Measurements from ENCODE around the gene ME3.
"Not testable (repeated sequence)": the region's sequence is repeated elsewhere in the genome, so short reads cannot be mapped to it uniquely, and the experiment has no call there.

Gene ME3

DNA sequence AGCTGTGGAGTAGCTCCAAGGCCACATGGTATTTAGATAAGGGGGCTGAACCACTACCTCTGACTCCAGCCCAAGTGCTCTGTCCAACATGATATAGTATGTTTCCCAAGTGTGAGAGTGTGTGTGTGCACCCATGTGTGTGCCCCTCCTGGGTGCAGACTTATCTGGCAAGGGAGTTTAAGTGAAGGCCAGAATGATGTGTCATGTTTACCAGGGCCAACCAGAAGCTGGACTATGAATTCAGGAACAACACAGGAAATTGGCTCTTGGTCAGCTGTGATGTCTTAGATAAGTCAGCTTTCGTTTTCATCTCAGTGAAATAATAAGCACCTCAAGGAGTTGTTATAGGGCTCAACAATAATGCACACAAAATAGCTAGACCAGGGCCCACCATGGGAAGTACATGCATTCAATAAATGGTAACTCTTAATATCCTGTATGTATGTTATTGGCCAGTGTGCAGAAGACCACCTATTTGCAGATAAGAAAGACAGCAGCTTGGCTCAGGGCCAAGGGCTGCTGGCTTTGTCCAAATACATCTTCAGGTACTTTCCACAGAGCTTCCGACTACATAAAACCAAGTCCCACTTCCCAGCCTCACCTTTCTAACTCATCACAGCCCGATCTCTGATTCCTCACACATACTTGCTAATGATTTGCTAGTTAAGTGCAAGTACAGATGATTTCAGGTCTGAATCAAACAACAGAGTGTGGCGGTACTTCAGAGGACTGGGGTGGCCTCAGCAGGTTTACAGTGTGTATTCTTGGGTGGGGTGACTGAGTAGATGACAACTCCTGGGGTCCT, 120.9 kb downstream of the ME3 start:
- DNase-seq = no peak

DNA sequence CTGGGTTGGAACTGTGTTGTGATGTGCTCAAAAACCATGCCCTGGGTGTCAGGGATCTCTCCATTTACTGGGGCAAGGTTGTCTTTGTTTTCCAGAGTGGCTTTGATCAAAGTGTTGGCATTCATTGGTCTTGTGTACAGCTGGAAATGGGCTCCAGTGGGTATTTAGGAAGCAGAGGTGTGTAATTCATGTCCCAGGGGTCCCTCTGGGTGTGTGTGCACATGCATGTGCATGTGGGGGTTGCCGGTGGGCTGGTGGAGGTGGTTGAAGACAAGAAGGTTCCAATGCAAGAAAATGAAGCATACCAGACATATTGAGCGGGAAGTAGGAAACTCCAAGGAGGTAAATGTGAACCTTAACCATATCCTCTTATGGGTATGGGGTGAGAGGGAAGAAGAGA, 121.7 kb downstream of the ME3 start:
- DNase-seq = no peak

DNA sequence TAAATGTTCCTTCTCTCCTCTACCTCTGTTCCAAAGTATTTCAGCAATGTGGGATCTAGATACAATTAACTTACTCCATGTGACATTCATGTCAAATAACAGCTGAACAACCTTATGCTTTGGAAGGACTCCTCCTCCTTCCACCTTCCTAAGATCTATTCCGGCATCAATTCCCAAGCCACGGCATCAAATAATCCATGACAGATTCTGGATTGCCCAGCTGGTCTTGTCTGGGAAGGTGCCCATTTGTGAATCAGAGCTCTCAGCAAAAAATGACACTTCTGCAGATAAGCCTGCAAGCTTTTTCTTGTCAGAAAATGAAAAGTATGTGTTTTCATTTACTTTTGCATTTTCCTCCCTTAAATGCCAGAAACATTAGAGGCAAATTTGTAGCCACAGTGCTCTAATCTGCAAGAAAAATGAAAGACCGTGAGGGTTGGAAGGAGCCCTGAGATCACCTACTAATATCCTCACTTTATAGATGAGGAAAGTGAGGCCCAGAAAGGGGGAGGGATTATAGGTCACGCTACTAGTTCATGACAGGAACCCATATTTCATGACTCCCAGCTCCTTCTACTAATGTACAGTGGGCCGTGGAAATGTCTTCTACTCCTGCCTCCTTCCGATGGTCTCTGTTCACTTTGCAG, 124.0 kb downstream of the ME3 start:
- no peak for DNase-seq

DNA sequence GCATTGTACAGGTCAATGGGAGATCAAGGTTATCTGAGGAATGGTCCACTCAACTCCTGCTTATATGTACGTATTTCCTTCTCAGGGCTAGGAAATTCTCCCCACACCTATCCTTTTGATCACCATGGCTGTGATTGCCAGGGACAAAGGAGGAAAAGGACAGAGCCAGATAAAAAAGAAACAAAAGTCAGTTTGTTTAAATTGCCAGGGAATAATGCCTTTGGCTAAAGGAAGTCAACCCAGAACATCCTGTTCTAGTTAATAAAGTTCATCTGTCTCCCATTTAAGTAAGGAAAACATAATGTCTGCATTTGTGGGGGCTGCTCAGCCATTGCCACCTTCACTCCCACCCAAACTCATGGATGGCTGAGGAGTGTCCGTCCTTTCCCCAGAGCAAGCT, 124.7 kb downstream of the ME3 start:
- DNase-seq = no peak

DNA sequence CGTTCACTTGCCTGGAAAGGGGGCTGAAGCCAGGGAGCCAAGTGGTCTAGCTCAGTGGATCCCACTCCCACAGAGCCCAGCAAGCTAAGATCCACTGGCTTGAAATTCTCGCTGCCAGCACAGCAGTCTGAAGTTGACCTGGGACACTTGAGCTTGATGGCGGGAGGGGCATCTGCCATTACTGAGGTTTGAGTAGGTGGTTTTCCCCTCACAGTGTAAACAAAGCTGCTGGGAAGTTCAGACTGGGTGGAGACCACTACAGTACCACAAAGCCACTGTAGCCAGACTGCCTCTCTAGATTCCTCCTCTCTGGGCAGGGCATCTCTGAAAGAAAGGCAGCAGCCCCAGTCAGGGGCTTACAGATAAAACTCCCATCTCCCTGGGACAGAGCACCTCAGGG, 131.1 kb downstream of the ME3 start:
- DNase-seq = not testable (repeated sequence)

DNA sequence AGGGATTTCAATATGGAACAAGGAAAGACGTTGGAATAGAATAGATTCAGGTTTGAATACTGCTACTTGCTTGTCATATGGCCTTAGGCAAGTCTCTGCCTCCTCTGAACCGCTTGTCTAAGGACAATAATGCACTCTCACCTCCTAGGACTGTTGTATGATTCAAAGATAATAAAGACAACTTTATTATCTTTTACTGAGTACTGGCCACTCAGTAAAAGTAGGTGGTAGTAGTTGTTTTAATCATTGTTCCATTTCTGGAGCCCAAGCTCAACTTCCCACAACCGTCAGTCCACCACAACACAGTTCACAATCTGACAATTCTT, 134.2 kb downstream of the ME3 start:
- no peak for DNase-seq

DNA sequence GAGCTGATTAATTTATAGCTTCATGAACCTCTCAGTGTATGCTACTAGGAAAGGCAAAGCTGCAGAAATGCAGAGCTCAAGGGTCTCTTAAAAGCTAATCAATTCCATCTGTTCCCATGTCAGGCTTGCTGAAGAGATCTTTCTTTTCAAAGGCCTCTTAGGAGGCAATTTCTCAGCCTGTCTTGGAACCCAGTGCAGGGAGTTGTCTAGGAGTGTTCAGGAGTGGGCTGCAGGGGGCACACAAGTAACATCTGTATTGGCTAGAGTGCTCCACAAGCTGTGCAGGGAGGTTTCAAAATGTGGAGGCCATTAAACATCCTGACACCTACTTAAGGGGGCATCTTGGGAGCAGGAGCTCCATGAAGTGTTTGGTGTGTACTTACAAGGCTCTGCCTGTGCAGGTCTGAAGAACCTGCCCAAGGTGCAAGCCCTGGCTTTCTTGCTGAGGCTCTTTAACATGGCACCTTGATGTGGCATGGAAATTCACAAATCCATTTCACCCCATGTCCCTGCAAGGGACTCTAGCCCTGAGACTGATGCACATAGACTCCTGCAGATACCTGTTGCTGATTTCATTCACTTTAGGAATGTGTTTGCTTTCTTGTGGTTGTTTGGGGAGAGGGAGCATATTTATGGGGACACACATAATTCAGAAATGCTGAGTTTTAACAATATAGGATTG, 134.7 kb downstream of the ME3 start:
- no peak for DNase-seq

DNA sequence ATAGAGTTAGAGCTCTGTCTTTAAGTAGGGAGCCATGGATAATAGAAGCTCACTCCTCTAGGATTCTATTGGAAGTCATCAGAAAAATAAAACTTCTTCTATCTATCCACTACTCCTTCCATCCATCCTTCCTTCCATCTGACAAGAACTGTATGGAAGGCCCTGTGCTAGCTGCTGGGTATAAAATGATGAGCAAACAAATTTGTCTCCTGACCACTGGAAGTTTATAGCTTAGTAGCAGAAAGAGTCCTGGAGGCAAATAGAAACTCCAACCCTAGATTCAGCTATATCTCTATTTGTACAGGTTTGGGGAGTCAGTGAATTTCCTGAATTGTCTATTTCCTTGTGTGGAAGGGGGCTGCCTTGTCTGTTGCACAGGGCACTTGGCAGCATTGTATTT, 136.6 kb downstream of the ME3 start:
- no peak for DNase-seq

DNA sequence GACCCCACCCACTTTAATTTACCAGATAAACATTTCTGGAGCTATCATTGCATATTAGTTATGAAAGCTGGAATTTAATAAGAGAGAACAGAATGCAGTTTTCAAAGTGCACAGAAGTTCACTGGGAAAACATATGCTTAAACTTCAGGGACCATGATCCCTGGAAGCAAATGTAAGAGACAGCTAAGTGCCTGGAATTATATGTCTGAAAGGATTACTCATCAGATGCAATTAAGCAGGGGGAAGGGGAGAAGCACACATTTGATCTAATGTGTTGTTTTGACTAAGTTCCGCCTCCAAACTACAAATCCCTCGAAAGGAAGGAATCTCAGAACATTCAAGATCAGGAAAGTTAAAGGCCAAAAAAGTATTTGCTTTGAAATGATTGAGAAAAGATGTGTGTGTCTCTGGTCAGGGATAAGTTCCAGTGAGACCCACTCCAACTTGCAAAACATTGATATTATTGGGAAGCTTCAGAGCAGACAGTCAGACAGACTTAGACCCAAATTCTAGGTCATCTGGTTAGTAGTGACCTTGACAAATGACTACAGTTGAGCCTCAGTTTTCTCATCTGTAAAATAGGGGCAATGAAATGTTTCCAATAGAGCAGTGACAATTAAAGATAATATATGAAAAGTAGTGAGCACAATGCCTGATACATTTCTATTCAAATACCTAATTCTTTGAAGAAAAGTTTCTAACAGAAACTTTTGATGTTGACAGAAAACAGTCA, 147.6 kb downstream of the ME3 start:
- DNase-seq = no peak

DNA sequence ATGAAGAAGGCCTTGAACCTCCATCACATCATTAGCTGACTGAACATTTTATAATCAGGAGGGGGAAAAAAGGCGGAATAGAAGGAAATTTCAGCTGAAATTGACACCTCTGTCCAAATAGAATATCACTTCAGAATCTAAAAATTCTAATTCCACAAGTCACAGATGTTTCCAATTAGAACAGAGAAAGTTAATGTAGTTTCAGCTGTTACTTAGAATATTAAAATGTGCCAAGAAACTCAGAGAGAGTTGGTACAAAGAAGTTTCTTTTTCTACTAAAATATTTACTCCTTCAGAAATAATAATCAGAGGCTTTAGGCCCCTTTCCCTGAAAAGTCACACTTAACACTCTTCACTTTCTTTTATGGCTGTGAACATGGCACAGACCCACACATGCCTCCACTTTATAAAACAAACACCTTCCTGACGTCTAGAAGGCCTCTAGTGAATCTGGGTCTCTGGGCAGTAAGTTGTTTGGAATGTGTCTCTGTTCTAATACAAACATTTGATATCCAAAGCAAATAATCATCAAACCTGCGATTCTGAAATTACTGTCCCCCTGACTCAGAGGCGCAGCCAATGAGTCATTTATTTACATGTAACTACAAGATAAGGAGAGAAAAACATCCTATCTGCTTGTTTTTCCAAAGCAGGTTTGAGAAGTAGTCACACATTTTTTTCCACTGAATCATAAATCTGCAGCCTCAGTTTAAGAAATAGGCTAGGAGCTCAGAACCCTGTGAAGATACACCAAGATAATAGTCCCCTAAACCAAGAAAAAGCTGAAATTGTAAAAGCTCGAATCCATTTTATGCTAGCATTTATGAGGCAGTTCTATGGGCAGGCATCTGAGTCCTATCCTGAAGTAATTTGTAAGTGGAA, 148.4 kb downstream of the ME3 start:
- DNase-seq = no peak

DNA sequence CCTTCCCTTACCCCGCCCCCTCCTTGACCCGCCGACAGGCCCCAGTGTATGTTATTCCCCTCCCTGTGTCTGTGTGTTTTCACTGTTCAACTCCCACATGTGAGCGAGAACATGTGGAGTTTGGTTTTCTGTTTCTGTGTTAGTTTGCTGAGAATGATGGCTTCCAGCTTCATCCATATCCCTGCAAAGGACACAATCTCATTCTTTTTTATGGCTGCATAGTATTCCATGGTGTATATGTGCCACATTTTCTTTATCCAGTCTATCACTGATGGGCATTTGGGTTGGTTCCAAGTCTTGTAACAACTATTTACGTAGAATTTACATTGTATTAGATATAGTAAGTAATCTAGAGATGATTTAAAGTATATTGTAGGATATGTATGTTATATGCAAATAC, 149.9 kb downstream of the ME3 start:
- DNase-seq = not testable (repeated sequence)

DNA sequence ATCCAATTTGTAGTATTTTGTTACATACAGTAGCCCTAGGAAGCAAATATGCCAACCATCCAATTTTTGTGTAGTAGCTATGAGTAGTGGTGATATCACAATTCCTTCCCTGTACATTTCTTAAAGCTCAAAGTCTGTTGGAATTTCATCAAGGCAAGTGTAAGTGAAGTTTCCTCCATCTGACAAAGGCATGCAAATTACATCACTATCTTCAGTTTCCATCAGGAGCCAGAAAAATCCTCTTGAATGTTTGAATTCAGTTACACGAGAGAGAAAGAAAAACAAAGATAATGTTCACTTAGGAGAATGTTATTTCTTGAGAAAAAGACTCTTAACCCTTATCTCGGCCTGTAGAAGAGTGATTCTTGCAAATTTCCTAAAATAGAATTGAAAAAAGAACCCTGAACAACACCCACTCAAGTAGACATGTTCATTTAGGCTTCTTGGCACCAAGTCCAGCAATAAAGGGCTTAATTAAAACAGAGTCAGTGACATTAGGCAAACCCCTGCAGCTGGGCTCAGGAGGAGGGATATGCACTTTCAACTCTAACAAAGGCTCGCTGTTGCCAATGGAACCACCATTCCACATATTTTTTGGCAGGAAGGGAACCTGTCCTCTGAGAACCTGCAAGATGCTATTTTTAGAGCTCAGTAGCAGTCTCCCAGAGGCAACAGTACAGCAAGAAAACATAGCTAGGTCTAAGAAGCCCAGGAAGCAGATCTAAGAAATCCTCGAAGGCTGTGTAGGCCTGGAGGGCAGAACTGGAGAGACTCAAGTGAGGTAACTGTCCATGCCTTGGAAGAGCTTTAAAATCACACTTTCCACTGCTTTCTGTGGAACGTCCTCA, 153.1 kb downstream of the ME3 start:
- DNase-seq = no peak

DNA sequence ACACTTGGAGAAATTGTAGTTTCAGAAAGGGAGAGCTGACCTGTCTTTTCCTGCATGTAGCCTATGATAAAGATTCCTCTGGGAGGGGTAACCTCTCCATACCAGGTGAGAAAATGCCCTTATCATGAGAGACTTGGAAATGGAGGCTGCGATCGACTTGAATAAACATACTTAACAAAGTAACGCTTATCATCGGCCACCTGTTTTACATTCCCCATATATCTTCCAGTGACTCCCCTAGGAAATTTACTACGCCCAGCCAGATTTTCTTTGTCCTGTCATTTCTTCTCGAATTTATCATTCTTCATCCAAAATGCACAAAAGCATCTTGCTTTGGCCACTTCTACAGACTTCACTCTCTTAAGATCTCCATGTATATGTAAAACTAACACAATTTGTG, 154.2 kb downstream of the ME3 start:
- DNase-seq = no peak

DNA sequence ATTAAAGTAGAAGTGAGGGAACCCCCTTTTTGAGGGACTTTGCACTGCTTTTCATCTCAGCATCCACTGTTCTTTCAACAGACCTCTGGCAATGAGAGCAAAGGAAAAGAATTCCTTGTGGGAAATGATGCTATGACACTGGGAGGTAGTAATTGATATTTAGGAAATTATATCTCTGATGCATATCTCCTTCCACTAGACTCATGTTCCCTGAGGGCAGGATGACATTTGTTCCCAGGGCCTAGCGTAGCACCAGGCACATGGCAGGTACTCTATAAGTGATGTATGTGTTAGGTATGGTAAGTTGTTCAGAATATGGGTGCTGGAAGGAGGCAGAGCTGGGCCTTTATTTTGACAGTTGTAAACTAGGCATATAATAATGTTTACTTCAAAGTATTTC, 154.9 kb downstream of the ME3 start:
- no peak for DNase-seq

DNA sequence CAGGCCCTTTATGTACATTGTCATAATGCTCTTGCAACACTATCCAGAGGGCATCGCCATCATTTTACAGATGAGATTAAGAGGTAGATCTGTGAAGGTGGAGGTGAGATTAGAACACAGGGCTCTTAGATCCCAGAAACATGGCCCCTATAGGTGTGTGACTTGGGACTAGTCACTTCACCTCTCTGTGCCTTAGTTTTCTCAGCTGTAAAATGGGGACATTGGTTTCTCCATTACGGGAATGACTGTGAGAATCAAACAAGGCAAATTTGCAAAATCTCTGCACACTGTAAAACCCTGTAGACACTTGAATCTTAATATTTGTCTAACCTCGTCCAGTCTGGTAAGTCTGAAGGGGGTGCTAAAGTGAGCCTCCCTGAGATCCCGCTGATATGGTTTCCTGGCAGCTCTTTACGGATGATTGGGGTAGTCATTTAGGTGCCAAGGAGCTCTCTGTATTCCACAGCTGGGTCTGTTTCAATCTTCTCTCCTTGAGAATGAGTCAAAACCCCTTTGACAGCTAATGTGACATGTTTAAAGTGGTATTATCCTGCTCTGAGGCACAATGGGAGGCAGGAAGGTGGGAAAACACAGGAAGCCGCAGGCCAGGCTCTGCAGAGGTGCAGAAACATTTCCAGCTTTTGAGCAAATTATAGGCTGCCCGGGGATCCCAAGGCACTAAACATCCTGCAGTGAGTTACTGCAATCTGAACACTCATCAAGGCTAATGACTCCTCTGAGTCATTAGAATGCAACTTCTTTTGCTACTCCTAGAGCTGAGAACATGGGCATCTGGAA, 156.9 kb downstream of the ME3 start:
- no peak for DNase-seq

DNA sequence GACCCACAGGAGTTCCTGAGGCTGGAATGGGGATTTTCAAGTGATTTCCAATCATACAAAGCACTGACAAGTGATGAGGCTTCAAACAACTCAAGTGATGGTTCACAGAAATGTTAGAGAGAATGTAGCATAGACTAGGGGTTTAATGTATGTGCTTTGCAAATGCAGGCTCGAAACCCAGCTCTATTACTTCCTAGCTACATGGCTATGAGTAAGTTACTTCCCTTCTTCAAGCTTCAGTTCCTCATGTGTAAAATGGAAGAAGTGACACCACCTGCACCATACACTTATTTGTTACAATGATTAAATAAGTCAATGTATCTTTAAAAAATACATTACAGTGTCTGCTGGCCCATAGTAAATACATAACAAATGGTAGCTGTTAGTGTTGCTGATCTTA, 158.0 kb downstream of the ME3 start:
- no peak for DNase-seq

DNA sequence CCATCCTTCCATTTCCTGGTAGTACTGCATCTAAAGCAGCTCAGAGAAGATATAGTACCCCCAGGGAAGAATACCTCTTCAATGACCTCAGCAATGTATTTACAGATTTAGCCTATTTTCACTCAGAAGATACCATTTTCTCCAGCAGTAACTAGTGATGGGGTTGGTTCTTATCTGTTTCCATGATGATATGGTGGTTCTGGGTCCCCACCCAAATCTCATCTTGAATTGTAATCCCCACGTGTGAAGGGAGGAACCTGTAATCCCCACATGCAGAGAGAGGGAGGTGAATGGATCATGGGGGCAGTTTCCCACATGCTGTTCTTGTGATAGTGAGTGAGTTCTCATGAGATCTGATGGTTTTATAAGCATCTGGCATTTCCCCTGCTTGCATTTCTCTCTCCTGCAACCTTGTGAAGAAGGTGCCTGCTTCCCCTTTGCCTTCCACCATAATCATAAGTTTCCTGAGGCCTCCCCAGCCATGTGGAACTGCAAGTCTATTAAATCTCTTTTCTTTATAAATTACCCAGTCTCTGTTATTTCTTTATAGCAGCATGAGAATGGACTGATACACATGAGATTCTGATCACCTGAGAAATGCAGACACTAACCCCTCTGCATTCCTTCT, 158.6 kb downstream of the ME3 start:
- no peak for DNase-seq

DNA sequence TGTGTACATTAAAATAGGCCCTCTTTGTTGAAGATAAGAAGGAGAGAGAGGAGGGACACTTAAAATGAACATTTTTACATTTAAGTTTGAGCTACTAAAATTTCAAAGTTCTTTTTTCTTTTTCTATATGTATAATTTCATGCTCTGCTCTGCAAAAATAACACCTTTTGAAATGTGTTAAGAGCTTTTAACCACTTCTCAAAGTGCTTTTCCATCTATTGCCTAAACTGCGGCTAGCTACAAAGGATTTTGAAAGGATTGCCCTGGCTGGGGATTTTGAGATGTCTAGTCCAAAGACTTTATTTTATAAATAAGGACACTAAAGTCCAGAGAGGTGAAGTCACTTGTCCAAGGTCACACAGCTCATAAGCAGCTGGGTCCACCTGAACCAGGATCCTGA, 159.3 kb downstream of the ME3 start:
- no peak for DNase-seq

DNA sequence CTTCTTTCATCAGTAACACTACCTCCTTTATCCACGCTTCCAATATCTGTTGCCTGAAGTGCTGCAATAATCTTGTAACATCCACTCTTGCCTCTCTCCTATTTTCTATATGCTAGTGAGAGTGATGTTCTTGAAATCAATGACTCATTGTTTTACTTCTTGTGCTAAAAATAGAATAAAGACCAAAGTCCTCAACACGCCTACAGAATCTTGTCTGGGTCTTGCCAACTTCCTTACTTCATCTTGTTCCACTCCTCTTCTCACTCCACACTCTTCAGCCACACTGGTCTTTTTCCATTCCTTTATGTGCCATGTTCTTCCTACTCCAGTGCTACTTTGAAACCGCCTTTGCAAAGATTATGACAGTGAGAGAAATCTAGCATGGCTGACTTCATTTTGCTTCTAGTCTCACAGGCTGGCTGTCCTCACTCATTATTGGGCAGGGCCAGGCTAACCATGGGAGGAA, 161.3 kb downstream of the ME3 start:
- DNase-seq = no peak

DNA sequence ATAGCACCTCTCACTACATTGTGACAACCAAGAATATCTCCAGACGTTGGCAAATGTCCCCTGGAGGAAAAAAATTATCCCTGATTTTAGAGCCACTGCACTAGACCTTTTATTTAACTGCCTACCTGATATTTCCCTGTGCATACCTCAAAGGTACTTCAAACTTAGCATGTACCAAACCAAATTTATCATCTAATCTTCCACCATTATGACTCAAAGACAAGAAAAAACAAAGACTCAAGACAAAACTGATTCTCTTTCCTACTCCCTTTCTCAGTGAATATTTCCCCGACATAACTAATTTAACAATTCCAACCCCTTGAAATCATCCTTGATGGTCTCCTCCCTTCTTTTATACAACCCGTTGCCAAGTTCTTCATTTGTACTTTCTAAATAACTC, 161.7 kb downstream of the ME3 start:
- DNase-seq = no peak
